ENCODE measurements around the gene CCDC92.

The CCDC92 gene

GRCh38 chr12:124002021-124002644 is 29.5 kb upstream of the CCDC92 start:
- no peak for DNase-seq (ENCODE audit: low spot score)

- no peak for DNase-seq (ENCODE audit: low spot score)
Observed at GRCh38 chr12:124001343-124001742, 28.7 kb upstream of the CCDC92 start.

DNA sequence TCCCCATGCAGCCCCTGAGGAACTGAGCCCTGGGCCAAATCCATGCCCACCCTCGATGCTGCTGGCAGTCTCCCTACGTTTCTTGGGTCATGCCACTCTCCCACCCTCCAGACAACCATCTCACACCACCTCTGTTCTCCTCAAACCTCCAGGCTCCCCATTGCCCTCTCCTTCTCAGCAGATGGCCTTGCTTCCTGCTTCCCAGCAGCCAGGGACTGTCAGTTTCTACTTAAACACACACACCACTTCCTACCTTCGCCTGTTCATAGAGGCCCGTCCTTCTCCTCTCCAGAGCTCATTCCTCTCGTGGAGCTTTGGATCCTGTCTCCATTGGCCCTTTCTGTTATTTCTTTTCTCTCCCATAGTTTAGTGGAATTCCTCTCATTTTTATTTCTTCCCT is 27.5 kb upstream of the CCDC92 start:
- DNase-seq (ENCODE audit: low spot score), result no peak

DNA sequence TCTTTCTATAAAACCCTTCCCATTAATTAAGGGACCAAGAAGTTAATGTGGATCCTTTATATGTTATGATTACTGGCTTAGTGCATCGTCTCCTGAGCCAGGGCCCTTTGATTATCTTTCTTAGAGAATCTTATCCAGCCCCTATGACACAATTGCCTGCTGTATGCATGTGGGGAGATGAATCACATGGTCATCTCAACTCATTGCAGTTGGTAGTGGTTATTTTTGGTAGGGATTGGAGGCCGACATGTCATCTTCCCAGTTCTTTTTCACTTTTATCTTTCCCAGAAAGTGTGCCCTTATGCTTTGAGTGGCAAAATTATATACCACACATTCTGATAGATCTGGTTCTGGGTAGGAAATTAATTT is 26.3 kb upstream of the CCDC92 start:
- DNase-seq (ENCODE audit: low spot score), result no peak

DNA sequence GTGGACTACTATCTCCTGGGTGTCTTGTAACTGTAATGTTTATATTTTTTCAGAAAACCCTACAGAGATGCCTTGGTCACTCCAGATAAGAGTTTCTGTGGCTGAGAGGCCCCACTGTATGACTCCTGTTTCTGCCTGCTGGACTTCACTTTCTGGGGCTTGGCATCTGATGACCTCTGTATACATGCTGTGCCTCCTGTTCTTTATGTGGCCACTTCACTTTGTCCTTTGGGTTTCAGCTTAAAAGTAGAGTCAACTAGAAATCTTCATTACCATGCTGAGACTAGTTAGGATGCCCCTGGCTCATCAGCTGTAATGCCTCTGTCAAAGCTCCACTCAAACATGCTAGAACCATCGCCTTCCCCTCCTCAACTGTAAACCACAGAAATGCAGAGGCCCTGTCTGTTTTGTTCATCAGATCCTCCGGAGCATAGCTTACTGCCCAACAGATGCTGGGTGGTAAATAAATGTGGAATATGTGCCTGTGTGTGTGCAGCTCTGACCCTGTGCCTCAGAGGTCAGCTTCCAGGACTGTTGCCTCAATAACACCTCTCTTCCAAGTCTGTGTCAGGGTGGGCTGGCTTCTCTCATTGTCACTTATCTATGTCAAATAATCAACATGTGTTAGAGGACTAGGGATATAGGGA is 25.8 kb upstream of the CCDC92 start:
- no peak for DNase-seq (ENCODE audit: low spot score)

GRCh38 chr12:123997908-123998307 is 25.3 kb upstream of the CCDC92 start:
- DNase-seq (ENCODE audit: low spot score), result no peak

DNA sequence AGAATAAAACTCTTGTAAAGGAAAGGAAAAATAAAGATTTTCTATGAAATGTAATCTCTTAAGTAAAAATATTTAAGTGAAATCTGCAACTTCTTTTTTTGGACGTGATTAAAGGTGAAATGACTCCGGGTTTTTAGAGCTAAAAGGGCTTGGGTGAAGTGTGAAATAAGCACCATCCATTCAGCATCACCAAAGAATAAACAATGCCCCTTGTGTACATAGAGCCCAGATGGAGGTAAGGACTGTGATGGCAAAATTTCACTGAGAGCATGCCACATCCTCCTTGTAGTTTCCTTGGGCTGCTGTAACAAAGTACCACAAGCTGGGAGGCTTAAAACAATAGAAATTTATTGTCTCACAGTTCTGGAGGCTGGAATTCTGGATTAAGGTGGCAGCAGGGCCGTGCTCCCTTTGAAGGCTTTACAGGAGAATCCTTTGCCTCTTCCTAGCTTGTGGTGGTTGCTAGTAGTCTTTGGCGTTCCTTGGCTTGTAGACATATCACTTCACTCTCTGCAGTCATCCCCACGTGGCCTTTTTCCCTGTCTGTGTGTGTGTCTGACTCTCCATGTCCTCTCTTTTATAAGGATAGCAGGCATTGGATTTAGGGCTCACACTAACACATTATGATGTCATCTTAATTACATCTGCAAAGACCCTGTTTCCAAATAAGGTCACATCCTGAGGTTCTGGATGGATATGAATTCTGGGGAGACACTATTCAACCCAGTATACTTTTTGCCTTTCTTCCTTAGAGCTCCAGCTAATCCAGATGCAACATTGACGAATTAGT is 24.6 kb upstream of the CCDC92 start:
- no peak for DNase-seq (ENCODE audit: low spot score)

DNA sequence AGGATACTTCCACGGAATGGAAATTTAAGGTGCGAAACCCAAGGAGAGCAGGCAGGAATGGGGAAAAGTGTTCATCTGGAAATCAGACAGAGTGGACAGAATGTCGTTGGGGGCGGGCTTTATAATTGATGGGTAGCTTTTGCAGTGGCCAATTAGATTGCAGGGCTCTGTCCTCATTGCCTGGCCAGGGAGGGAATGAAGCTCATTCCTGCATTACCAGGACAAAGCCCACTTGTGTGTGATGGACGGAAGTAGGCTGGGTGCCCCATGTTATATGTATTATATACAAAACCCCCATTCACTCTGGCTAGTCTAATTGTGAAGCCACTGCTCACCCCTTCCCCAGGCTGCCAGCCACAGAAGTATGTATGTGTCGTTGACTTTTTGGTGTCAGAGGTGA is 23.9 kb upstream of the CCDC92 start:
- no peak for DNase-seq (ENCODE audit: low spot score)

DNA sequence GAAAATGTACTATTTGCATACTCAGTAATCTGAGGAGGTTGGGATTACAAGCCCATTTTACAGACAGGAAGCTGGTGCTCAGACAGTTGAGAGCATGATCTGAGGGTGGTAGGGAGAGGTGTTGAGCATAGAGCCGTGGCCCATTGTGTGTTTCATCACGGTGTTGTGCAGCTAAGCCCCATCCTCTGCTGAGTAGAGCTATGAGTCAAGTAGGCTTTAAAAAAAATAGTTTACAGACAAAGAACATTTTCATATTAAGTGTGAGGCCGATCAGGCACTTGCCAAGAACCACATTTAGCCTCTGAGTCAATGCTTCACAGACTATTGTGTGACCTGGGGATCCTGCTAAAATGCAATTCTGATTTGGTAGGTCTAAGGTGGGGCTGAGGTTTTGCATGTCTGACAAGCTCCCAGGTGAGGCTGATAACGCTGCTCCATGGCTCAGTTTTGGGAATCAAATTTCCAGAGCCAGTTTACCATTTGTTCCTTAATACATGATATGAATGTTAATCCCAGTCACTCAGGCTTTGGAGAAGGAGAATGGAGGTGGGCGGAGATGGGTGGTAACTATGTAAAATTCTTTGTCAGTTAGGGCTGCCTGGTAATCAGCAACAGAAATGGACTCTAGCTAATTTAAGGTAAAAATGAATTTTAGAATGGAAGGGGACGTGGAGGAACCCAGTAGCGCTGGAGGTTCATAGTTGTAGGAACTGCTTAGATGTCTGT is 22.6 kb upstream of the CCDC92 start:
- DNase-seq (ENCODE audit: low spot score), result peak; percentile 66

DNA sequence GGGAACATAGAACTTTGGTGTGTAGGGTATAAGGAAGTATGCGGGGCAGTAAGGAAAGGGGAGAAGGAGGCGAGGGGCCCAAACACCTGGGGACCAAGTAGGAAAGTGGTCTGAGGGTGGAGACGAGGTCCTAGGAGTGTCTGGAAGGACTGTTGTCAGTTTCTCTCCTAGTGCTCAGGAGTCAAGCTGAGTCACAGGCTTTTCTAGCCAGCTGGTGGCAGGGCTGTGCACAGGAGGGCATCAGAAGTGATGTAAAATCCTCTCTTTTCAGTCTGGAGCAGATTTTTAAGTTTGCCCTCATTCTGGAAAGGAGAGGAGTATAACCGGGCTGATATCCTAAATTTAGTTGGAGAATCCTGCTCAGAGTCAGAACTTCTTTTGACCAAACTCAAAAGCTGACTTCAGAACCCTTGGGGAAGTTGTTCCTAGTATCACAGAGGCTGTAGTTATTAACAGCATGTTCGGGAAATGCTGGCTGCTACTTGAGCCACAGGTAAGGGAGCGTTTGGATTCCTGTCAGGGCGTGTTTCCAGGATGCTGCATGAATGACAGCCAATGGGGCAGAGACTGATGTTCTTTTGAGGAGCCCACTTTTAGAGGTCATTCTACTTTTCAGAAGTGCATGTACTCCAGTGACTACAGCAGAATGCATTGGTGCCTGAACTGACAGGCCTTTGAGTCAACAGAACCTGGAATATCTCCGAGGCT is 19.6 kb upstream of the CCDC92 start:
- no peak for DNase-seq (ENCODE audit: low spot score)

DNA sequence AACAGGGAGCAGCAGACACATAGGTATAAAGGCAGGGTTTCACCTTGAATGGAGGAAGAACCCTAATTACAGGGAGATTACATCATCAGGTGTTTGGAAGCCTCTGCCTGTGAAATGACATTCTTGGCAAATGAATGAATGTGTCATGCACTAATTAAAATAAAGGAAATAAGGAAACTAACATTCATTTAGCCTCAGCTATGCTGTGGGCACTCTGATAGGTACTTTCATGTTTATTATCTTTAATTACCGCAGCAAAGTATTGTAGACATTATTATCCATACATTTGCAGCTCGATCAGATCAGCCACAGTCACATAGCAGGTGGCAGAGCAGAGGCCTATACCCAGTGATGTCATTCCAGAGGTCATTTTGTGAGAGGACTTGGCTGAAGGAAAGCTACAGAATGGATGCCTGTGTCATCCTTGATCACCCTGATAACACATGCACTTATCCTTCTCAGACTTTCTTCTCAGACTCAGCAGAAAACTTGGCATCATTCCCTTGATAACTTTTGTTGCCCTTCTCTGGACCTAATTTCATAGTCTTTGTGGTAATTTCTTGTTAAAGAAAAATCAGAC is 18.8 kb upstream of the CCDC92 start:
- peak; percentile 44 for DNase-seq (ENCODE audit: low spot score)

- peak; percentile 64 for DNase-seq (ENCODE audit: low spot score)
Observed at GRCh38 chr12:123990511-123990910, 17.9 kb upstream of the CCDC92 start.

DNA sequence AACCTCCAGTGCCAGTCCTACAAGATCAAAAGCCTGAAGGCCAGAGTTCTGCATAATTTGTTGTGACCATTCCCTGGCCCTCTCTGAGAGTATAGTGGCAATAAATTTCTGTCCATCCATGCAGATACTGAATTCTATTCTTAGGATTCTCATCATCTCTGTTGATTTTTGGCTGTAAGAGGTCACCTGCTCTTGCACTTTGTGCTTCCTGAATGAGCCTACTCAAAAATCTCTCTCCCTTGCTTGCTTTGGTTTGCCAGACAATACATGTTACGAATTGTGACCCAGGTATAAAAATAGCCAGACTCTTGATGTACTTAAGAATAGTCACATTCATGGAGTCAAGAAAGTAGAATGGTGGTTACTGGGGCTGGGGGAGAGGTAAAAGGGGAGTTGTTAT is 17.1 kb upstream of the CCDC92 start:
- no peak for DNase-seq (ENCODE audit: low spot score)

DNA sequence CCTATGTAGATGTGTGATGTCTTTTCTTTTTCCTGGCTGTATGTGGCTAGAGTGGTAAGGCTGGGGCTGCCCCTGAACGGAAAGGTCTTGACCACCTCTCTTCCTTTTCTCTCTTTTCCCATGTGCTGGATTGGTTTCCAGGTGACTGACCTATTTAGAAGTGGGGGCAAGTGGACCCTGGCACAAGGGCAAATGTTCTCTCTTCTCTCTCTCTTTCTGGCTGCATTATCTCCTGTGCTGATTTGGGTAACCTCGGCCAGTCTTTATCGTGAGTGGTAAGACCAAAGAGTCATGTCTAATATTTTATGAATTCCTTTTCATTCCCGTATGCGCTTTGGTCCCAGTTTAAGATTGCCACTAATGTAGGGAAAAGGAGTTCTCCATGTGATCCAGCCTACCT is 16.5 kb upstream of the CCDC92 start:
- DNase-seq (ENCODE audit: low spot score), result no peak

GRCh38 chr12:123987022-123987421 is 14.4 kb upstream of the CCDC92 start:
- DNase-seq (ENCODE audit: low spot score), result no peak

GRCh38 chr12:123986374-123986965 is 13.8 kb upstream of the CCDC92 start:
- DNase-seq (ENCODE audit: low spot score), result no peak

GRCh38 chr12:123984903-123985302 is 12.3 kb upstream of the CCDC92 start:
- DNase-seq (ENCODE audit: low spot score), result no peak

DNA sequence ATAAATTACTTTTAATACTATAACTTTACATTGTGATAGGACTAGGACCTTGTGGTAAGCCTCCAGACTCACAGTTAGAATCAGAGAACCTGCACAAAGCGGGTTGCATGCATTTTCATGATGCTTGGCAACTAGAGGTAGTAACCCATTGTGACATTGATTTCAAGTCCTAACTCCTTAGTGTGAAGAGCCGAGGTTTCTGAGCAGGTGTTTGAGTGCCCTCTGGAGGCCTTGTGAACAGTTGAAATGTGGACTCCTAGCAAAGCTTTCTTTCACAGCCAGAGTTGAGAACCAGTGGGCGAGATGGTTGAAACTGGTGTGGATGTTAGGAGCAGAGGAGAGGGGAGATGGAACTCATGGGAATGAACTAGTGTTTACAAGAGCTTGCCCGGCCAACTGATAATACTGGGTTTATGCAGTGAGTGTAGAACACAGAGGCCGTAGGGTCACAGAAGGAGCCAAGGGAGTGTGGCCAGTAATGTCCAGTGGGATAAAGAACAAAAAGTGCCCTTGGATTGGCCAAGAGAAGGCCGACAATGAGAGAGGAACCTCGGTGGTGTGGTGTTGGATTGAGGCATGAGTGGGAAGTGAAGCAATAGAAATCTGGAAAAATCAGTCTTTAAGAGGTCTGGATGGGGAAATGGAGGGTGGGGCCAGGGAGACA is 11.3 kb upstream of the CCDC92 start:
- peak; percentile 59 for DNase-seq (ENCODE audit: low spot score)

DNA sequence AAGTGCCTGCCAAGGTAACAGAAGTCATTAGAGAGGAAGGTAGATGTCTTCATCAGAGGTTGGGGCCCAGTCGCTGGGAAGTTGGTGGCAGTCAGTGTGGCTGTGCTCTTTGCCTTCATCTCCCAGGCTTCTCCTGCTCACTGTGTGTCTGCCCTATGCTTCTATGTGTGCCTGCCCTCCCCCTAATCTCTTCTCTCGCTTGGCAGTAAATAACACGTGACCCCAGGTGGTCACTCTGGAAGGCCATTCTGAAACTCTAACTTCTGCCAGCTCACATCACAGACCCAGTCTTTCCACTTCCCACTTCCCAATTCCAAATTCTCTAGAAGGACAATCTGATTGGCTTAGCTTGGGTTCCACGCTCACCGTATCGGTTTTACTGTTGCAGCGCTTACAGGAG is 9.6 kb upstream of the CCDC92 start:
- no peak for DNase-seq (ENCODE audit: low spot score)

- DNase-seq (ENCODE audit: low spot score), result no peak
Observed at GRCh38 chr12:123979566-123979965, 6.9 kb upstream of the CCDC92 start.
